ENCODE results near the gene HES7. TPM values are rescaled to one million over a fixed set of nuclear protein-coding genes. Genes with fewer than 3 reads are reported as not detected.

Gene HES7
- total and polyA plus RNA-seq, 9 of the 15 experiments (the other 6 are each of a cell fraction or from before 2014, with no cell fraction given): 0.03 to 1.7 (median 0.14) TPM; not detected in 1

GRCh38 chr17:8156246-8156992, 32.5 kb upstream of the HES7 start (continued):
- TF ChIP-seq ZNF695 (CRISPR knock-in tag; IDR thresholded peaks at IDR 0.05) (no peak), YBX1 (IDR thresholded peaks at IDR 0.05) (no peak), NR1H2 (CRISPR knock-in tag; IDR thresholded peaks at IDR 0.05) (no peak), ZNF263 (CRISPR knock-in tag; IDR thresholded peaks at IDR 0.05; ENCODE audit: borderline replicate concordance) (peak; percentile 90; the same call in 1 of the 2 replicates), CEBPZ (IDR thresholded peaks at IDR 0.05; ENCODE audit: borderline replicate concordance, low read depth, low read length) (peak; percentile 58; the same call in 1 of the 2 replicates), YY1 (IDR thresholded peaks at IDR 0.05; ENCODE audit: borderline replicate concordance in 1 of 3, control insufficient read depth in 1 of 3, extremely low read depth in 1 of 3, insufficient read depth in 3 of 3, insufficient read length in 1 of 3, insufficient replicate concordance in 2 of 3, low read depth in 1 of 3, low read length in 2 of 3) (peak in 2 of 3 experiments; percentile 79 to 83), HOXB6 (CRISPR knock-in tag; IDR thresholded peaks at IDR 0.05; ENCODE audit: borderline replicate concordance) (no peak), AFF1 (IDR thresholded peaks at IDR 0.05; ENCODE audit: low read depth in 1 of 2, partially characterized antibody in 2 of 2) (no peak), MED1 (CRISPR knock-in tag; IDR thresholded peaks at IDR 0.05; ENCODE audit: borderline replicate concordance) (no peak), ZNF766 (CRISPR knock-in tag; conservative IDR thresholded peaks at IDR 0.05) (no peak), POLR2G (IDR thresholded peaks at IDR 0.05; ENCODE audit: low read depth, low read length) (peak; percentile 82), BDP1 (IDR thresholded peaks at IDR 0.05; ENCODE audit: insufficient read depth, insufficient read length) (no peak), SMARCE1 (IDR thresholded peaks at IDR 0.05) (0 out of 2 replicates have a peak, but pooled peaks have one; percentile 43), HBP1 (CRISPR knock-in tag; IDR thresholded peaks at IDR 0.05) (0 out of 2 replicates have a peak, but pooled peaks have one; percentile 19), SNIP1 (IDR thresholded peaks at IDR 0.05; ENCODE audit: low read depth) (no peak), ZNF79 (CRISPR knock-in tag; IDR thresholded peaks at IDR 0.05; ENCODE audit: low read depth) (no peak), SRF (CRISPR knock-in tag; IDR thresholded peaks at IDR 0.05) (0 out of 4 replicates have a peak, but pooled peaks of 1 of the 2 experiments have one; percentile 29), ZNF75A (CRISPR knock-in tag; IDR thresholded peaks at IDR 0.05) (no peak)

Measured in K562 (cell line).